ENCODE measurements around the gene RPL18.

Gene RPL18

DNA sequence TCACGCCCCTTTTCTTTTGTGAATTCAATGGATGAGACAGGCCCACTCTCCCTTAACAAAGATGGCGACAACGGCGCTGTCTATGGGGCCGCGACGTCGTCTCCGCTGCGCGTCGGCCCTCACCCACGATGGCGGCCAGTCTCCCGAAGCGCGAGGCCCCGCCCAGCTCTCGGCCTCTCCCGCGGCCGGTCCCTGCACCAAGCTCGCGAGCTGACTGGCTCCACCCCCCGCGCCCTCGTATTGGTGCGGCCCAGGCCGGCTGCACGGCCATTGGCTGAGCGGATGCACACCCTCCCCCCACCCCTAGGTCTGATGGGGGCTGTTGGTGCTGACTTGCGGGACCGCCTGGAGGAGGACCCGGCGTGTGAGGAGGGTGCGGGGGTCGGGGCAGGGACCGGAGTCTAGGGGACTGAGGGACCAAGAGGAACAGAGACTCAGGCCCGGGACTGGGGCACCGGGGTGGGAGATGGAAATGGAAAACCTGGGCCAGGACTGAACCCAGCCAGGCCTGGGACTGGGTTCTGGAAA lies 5.2 kb upstream of the RPL18 start (continued):
- TF ChIP-seq, protein P1, sequence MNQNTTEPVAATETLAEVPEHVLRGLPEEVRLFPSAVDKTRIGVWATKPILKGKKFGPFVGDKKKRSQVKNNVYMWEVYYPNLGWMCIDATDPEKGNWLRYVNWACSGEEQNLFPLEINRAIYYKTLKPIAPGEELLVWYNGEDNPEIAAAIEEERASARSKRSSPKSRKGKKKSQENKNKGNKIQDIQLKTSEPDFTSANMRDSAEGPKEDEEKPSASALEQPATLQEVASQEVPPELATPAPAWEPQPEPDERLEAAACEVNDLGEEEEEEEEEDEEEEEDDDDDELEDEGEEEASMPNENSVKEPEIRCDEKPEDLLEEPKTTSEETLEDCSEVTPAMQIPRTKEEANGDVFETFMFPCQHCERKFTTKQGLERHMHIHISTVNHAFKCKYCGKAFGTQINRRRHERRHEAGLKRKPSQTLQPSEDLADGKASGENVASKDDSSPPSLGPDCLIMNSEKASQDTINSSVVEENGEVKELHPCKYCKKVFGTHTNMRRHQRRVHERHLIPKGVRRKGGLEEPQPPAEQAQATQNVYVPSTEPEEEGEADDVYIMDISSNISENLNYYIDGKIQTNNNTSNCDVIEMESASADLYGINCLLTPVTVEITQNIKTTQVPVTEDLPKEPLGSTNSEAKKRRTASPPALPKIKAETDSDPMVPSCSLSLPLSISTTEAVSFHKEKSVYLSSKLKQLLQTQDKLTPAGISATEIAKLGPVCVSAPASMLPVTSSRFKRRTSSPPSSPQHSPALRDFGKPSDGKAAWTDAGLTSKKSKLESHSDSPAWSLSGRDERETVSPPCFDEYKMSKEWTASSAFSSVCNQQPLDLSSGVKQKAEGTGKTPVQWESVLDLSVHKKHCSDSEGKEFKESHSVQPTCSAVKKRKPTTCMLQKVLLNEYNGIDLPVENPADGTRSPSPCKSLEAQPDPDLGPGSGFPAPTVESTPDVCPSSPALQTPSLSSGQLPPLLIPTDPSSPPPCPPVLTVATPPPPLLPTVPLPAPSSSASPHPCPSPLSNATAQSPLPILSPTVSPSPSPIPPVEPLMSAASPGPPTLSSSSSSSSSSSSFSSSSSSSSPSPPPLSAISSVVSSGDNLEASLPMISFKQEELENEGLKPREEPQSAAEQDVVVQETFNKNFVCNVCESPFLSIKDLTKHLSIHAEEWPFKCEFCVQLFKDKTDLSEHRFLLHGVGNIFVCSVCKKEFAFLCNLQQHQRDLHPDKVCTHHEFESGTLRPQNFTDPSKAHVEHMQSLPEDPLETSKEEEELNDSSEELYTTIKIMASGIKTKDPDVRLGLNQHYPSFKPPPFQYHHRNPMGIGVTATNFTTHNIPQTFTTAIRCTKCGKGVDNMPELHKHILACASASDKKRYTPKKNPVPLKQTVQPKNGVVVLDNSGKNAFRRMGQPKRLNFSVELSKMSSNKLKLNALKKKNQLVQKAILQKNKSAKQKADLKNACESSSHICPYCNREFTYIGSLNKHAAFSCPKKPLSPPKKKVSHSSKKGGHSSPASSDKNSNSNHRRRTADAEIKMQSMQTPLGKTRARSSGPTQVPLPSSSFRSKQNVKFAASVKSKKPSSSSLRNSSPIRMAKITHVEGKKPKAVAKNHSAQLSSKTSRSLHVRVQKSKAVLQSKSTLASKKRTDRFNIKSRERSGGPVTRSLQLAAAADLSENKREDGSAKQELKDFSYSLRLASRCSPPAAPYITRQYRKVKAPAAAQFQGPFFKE (tag by site-specific recombination; IDR thresholded peaks at IDR 0.05; ENCODE audit: borderline replicate concordance), result no peak
- TF ChIP-seq ZNF292 (tag by site-specific recombination; IDR thresholded peaks at IDR 0.05; ENCODE audit: borderline replicate concordance, low read depth) (no peak), ZBTB7A (tag by site-specific recombination; IDR thresholded peaks at IDR 0.05; ENCODE audit: low read depth) (no peak), KLF1 (tag by site-specific recombination; IDR thresholded peaks at IDR 0.05) (peak; percentile 6; the same call in 1 of the 2 replicates), SALL2 (tag by site-specific recombination; IDR thresholded peaks at IDR 0.05; ENCODE audit: borderline replicate concordance) (no peak), IKZF3 (tag by site-specific recombination; IDR thresholded peaks at IDR 0.05) (no peak), ZNF239 (tag by site-specific recombination; IDR thresholded peaks at IDR 0.05) (no peak), ZNF600 (tag by site-specific recombination; IDR thresholded peaks at IDR 0.05) (no peak), ZNF544 (tag by site-specific recombination; IDR thresholded peaks at IDR 0.05) (no peak), ZNF623 (tag by site-specific recombination; IDR thresholded peaks at IDR 0.05) (no peak), ZXDB (tag by site-specific recombination; IDR thresholded peaks at IDR 0.05) (peak; percentile 75), ZNF366 (tag by site-specific recombination; conservative IDR thresholded peaks at IDR 0.05) (no peak), REPIN1 (tag by site-specific recombination; IDR thresholded peaks at IDR 0.05; ENCODE audit: low read depth) (no peak), ZNF223 (tag by site-specific recombination; IDR thresholded peaks at IDR 0.05) (no peak), ZNF324 (tag by site-specific recombination; IDR thresholded peaks at IDR 0.05) (no peak), ZNF221 (tag by site-specific recombination; IDR thresholded peaks at IDR 0.05; ENCODE audit: borderline replicate concordance) (no peak), ZNF776 (tag by site-specific recombination; IDR thresholded peaks at IDR 0.05; ENCODE audit: borderline replicate concordance) (no peak), ZNF146 (tag by site-specific recombination; IDR thresholded peaks at IDR 0.05) (no peak), BCL11A (tag by site-specific recombination; IDR thresholded peaks at IDR 0.05; ENCODE audit: low read depth) (no peak), HOXA7 (CRISPR knock-in tag; IDR thresholded peaks at IDR 0.05; ENCODE audit: borderline replicate concordance) (no peak), ZEB2 (tag by site-specific recombination; IDR thresholded peaks at IDR 0.05) (0 out of 2 replicates have a peak, but pooled peaks have one; percentile 9), ZNF214 (tag by site-specific recombination; IDR thresholded peaks at IDR 0.05; ENCODE audit: borderline replicate concordance) (no peak), ZNF549 (tag by site-specific recombination; IDR thresholded peaks at IDR 0.05) (no peak)
- TF ChIP-seq, protein P2, sequence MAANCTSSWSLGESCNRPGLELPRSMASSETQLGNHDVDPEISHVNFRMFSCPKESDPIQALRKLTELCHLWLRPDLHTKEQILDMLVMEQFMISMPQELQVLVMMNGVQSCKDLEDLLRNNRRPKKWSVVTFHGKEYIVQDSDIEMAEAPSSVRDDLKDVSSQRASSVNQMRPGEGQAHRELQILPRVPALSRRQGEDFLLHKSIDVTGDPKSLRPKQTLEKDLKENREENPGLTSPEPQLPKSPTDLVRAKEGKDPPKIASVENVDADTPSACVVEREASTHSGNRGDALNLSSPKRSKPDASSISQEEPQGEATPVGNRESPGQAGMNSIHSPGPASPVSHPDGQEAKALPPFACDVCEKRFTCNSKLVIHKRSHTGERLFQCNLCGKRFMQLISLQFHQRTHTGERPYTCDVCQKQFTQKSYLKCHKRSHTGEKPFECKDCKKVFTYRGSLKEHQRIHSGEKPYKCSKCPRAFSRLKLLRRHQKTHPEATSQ (tag by site-specific recombination; IDR thresholded peaks at IDR 0.05), result no peak
- TF ChIP-seq, protein P3, sequence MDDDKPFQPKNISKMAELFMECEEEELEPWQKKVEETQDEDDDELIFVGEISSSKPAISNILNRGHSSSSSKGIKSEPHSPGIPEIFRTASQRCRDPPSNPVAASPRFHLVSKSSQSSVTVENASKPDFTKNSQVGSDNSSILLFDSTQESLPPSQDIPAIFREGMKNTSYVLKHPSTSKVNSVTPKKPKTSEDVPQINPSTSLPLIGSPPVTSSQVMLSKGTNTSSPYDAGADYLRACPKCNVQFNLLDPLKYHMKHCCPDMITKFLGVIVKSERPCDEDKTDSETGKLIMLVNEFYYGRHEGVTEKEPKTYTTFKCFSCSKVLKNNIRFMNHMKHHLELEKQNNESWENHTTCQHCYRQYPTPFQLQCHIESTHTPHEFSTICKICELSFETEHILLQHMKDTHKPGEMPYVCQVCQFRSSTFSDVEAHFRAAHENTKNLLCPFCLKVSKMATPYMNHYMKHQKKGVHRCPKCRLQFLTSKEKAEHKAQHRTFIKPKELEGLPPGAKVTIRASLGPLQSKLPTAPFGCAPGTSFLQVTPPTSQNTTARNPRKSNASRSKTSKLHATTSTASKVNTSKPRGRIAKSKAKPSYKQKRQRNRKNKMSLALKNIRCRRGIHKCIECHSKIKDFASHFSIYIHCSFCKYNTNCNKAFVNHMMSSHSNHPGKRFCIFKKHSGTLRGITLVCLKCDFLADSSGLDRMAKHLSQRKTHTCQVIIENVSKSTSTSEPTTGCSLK (tag by site-specific recombination; IDR thresholded peaks at IDR 0.05), result no peak
- TF ChIP-seq, protein P4, sequence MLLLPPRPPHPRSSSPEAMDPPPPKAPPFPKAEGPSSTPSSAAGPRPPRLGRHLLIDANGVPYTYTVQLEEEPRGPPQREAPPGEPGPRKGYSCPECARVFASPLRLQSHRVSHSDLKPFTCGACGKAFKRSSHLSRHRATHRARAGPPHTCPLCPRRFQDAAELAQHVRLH (tag by site-specific recombination; IDR thresholded peaks at IDR 0.05), result no peak
- TF ChIP-seq, protein P5, sequence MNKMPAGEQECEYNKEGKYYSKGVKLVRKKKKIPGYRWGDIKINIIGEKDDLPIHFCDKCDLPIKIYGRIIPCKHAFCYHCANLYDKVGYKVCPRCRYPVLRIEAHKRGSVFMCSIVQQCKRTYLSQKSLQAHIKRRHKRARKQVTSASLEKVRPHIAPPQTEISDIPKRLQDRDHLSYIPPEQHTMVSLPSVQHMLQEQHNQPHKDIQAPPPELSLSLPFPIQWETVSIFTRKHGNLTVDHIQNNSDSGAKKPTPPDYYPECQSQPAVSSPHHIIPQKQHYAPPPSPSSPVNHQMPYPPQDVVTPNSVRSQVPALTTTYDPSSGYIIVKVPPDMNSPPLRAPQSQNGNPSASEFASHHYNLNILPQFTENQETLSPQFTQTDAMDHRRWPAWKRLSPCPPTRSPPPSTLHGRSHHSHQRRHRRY (tag by site-specific recombination; IDR thresholded peaks at IDR 0.05), result no peak
- TF ChIP-seq, protein P6, sequence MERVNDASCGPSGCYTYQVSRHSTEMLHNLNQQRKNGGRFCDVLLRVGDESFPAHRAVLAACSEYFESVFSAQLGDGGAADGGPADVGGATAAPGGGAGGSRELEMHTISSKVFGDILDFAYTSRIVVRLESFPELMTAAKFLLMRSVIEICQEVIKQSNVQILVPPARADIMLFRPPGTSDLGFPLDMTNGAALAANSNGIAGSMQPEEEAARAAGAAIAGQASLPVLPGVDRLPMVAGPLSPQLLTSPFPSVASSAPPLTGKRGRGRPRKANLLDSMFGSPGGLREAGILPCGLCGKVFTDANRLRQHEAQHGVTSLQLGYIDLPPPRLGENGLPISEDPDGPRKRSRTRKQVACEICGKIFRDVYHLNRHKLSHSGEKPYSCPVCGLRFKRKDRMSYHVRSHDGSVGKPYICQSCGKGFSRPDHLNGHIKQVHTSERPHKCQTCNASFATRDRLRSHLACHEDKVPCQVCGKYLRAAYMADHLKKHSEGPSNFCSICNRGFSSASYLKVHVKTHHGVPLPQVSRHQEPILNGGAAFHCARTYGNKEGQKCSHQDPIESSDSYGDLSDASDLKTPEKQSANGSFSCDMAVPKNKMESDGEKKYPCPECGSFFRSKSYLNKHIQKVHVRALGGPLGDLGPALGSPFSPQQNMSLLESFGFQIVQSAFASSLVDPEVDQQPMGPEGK (tag by site-specific recombination; IDR thresholded peaks at IDR 0.05), result peak; percentile 97

Data from HEK293 (cell line).